ENCODE measurements around the gene IL4R. TPM values are rescaled to one million over a fixed set of nuclear protein-coding genes. Genes with fewer than 3 reads are reported as not detected.
A peak's percentile ranks its signal among the peaks of the same experiment; 100 is the strongest.

The IL4R gene
- total and polyA plus RNA-seq, 2 of the 13 experiments (the other 11 are each of a cell fraction or from before 2014, with no cell fraction given) = 15.9 to 49.6 TPM

DNA sequence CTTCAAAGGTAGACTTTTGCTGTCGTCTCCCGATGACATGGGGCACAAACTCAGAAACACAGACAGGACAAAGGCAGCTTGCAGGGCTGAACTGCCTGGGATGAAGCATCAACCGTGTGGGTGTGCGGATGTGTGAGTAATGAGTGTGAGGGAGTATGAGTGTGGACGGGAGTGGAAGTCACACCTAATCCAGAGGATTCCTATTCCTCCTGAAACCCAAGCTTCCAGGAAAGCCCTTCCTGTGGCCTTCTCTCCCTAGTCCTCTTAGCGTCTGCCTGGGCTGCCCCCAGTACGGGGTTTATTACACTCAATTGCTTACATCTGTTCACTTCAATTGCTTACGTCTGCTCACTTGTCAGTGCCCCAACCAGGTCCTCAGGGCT is 2.3 kb upstream of the IL4R start:
- FAIRE-seq (no peak), ATAC-seq (no peak), DNase-seq (ENCODE audit: low spot score) (no peak)
- intact Hi-C loops (cut with micrococcal nuclease; ENCODE audit: unreplicated experiment) = loop anchor here (5.0 kb wide), 1 partner anchor 56 kb away; no protein-coding TSS in a partner anchor
- H3K27me3 ChIP-seq (ENCODE audit: control insufficient read depth in 1 of 2, insufficient read depth in 2 of 2, low read length in 2 of 2) = peaks cover 1 to 17% of the 10 kb centered on the region in 2 experiments; a peak in 3 of 5 replicates
- CTCF ChIA-PET (ENCODE audit: low intra/inter-chr PET ratio, low total read pairs) = no interaction called here
- 3% methylated on average over 8 of the region's 8 CpGs for WGBS (ENCODE audit: low lambda C conversion rate)
- peak overlapping the region in 1 of 3 experiments; percentile 11; a peak in 1 of 6 replicates for H3K4me3 ChIP-seq (replicated peaks in 1 of 3; ENCODE audit: insufficient read depth in 1 of 3, low read depth in 2 of 3, low read length in 3 of 3)
- H3K36me3 ChIP-seq (replicated peaks in 1 of 2; ENCODE audit: control insufficient read depth in 1 of 2, insufficient read depth in 2 of 2, low read length in 2 of 2) = no peaks in the 10 kb centered on the region
- H3K9ac ChIP-seq (ENCODE audit: insufficient read depth, low read depth, low read length) = no peak overlapping the region
- POLR2A ChIA-PET = interaction anchor here (1.3 kb wide), 1 partner anchor 40 kb away, joined by 4 read pairs; no protein-coding TSS in a partner anchor
- H2AFZ ChIP-seq (ENCODE audit: low read length) = no peak overlapping the region
- peaks cover 20% of the 10 kb centered on the region for H3K79me2 ChIP-seq (ENCODE audit: insufficient read depth, low read length)
- H3K27ac ChIP-seq (ENCODE audit: extremely low read length, insufficient read depth, low read length) = no peak overlapping the region
- H3K4me1 ChIP-seq (ENCODE audit: insufficient read depth, low read length) = peaks cover 53% of the 10 kb centered on the region
- peaks cover 4% of the 10 kb centered on the region; the same call in 1 of the 2 replicates for H4K20me1 ChIP-seq (ENCODE audit: insufficient read depth, low read length)
- in situ Hi-C loops (cut with HindIII; ENCODE audit: extremely low pct_ligation_motif_present, low pct_unique_long_range_greater_than_20kb) = loop anchor here (5.0 kb wide), 1 partner anchor 44 kb away; the partner anchor contains the start of gene NSMCE1
- peak overlapping the region; percentile 96 for H3K4me2 ChIP-seq (ENCODE audit: low read depth, low read length)
- BruUV-seq (replicated peaks) = no TSS peak
- H3K9me3 ChIP-seq (ENCODE audit: low read length) = no peaks in the 10 kb centered on the region
- TF ChIP-seq, protein P1, sequence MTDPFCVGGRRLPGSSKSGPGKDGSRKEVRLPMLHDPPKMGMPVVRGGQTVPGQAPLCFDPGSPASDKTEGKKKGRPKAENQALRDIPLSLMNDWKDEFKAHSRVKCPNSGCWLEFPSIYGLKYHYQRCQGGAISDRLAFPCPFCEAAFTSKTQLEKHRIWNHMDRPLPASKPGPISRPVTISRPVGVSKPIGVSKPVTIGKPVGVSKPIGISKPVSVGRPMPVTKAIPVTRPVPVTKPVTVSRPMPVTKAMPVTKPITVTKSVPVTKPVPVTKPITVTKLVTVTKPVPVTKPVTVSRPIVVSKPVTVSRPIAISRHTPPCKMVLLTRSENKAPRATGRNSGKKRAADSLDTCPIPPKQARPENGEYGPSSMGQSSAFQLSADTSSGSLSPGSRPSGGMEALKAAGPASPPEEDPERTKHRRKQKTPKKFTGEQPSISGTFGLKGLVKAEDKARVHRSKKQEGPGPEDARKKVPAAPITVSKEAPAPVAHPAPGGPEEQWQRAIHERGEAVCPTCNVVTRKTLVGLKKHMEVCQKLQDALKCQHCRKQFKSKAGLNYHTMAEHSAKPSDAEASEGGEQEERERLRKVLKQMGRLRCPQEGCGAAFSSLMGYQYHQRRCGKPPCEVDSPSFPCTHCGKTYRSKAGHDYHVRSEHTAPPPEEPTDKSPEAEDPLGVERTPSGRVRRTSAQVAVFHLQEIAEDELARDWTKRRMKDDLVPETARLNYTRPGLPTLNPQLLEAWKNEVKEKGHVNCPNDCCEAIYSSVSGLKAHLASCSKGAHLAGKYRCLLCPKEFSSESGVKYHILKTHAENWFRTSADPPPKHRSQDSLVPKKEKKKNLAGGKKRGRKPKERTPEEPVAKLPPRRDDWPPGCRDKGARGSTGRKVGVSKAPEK (CRISPR knock-in tag; IDR thresholded peaks at IDR 0.05; ENCODE audit: borderline replicate concordance) = peak; percentile 48; the same call in 1 of the 2 replicates
- TF ChIP-seq JUND (CRISPR knock-in tag; IDR thresholded peaks at IDR 0.05) (0 out of 2 replicates have a peak, but pooled peaks have one; percentile 6), ZNF296 (CRISPR knock-in tag; conservative IDR thresholded peaks at IDR 0.05) (no peak), YEATS4 (CRISPR knock-in tag; IDR thresholded peaks at IDR 0.05; ENCODE audit: borderline replicate concordance) (0 out of 2 replicates have a peak, but pooled peaks have one; percentile 32), ZNF552 (CRISPR knock-in tag; IDR thresholded peaks at IDR 0.05; ENCODE audit: borderline replicate concordance) (0 out of 2 replicates have a peak, but pooled peaks have one; percentile 22), CHD4 (IDR thresholded peaks at IDR 0.05; ENCODE audit: borderline replicate concordance, low read length) (0 out of 2 replicates have a peak, but pooled peaks have one; percentile 5), CBX2 (IDR thresholded peaks at IDR 0.05; ENCODE audit: low read depth, low read length) (no peak), CBX2 (CRISPR knock-in tag; IDR thresholded peaks at IDR 0.05; ENCODE audit: low read depth) (no peak), ZNF33B (CRISPR knock-in tag; IDR thresholded peaks at IDR 0.05) (0 out of 2 replicates have a peak, but pooled peaks have one; percentile 34), GZF1 (CRISPR knock-in tag; IDR thresholded peaks at IDR 0.05) (no peak), SP5 (CRISPR knock-in tag; IDR thresholded peaks at IDR 0.05; ENCODE audit: borderline replicate concordance, low read depth) (no peak), ZNF44 (CRISPR knock-in tag; IDR thresholded peaks at IDR 0.05) (0 out of 2 replicates have a peak, but pooled peaks have one; percentile 48), ZNF776 (CRISPR knock-in tag; IDR thresholded peaks at IDR 0.05) (no peak), ZSCAN21 (CRISPR knock-in tag; IDR thresholded peaks at IDR 0.05; ENCODE audit: borderline replicate concordance) (0 out of 2 replicates have a peak, but pooled peaks have one; percentile 15)
- TF ChIP-seq, protein P2, sequence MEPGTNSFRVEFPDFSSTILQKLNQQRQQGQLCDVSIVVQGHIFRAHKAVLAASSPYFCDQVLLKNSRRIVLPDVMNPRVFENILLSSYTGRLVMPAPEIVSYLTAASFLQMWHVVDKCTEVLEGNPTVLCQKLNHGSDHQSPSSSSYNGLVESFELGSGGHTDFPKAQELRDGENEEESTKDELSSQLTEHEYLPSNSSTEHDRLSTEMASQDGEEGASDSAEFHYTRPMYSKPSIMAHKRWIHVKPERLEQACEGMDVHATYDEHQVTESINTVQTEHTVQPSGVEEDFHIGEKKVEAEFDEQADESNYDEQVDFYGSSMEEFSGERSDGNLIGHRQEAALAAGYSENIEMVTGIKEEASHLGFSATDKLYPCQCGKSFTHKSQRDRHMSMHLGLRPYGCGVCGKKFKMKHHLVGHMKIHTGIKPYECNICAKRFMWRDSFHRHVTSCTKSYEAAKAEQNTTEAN (CRISPR knock-in tag; conservative IDR thresholded peaks at IDR 0.05) = peak; percentile 88

Data from HepG2 (cell line).